Measurements from ENCODE around the gene BABAM2. TPM values are rescaled to one million over a fixed set of nuclear protein-coding genes. Genes with fewer than 3 reads are reported as not detected.

BABAM2 gene
- total RNA-seq, 1 donor from 2014 or later, result 28.5 TPM

DNA sequence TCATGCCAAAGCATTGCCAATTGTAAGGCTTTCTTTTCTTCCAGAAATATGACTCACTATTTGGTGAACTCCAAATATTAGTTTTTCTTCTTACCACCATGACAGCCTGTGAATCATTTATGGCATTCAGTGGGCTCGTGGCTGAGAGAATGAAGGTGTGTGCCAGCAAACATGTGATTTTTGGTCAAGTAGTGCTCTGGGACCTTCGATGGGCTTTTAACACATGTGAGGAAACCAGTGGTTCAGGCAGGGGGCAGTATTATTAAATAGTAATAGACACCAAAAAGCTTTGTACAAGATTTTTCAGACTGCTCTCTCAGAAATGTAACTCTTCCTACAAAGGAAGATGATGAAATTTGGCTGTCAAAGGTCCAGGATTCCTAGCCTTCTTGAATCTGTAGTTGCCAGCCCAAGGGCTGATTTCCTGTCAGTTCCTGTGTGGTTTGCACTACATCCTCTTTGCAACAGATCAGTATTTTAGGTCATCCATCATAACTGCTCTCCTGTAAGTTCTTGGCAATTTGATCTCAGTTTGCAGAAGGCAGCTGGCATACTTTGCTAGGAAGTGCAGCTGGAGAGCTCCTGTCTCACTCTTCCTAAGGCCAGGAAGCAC is 64.3 kb downstream of the BABAM2 start:
- peak; percentile 94 for FAIRE-seq
- H3K4me1 Mint-ChIP-seq (ENCODE audit: low read depth, unreplicated experiment), result peaks cover 55% of the 10 kb centered on the region
- Histone ChIP-seq H4K20me1 (ENCODE audit: insufficient read depth, low read length) (no peaks in the 10 kb centered on the region), H2AFZ (ENCODE audit: low read depth, low read length) (no peak overlapping the region), H3K4me2 (ENCODE audit: low read length) (peak overlapping the region; percentile 61), H3K36me3 (ENCODE audit: insufficient read depth, low read length) (no peaks in the 10 kb centered on the region), H3K27me3 (ENCODE audit: insufficient read depth, low read length) (no peaks in the 10 kb centered on the region), H3K4me1 (ENCODE audit: insufficient read depth, low read length) (peaks cover 36% of the 10 kb centered on the region), H3K9me3 (ENCODE audit: insufficient read depth, low read depth, low read length) (no peaks in the 10 kb centered on the region), H3K27ac (ENCODE audit: low read depth, low read length) (peak overlapping the region; percentile 84), H3K79me2 (ENCODE audit: insufficient read depth, low read length) (peaks cover 6% of the 10 kb centered on the region), H3K4me3 (ENCODE audit: insufficient read depth, low read depth, low read length) (no peak overlapping the region), H3K9ac (ENCODE audit: low read length) (peak overlapping the region; percentile 28)
- no peak overlapping the region for H3K4me3 Mint-ChIP-seq (ENCODE audit: unreplicated experiment)
- DNase-seq (ENCODE audit: low read depth), result peak; percentile 100
- no peaks in the 10 kb centered on the region for H3K27me3 Mint-ChIP-seq (ENCODE audit: low read depth, unreplicated experiment)
- H3K9me3 Mint-ChIP-seq (ENCODE audit: unreplicated experiment), result no peaks in the 10 kb centered on the region
- H3K36me3 Mint-ChIP-seq (ENCODE audit: low read depth, unreplicated experiment), result peaks cover 4% of the 10 kb centered on the region
- TF ChIP-seq EZH2 (IDR thresholded peaks at IDR 0.05; ENCODE audit: insufficient read depth, low read length), result no peak
- TF ChIP-seq, protein P1, sequence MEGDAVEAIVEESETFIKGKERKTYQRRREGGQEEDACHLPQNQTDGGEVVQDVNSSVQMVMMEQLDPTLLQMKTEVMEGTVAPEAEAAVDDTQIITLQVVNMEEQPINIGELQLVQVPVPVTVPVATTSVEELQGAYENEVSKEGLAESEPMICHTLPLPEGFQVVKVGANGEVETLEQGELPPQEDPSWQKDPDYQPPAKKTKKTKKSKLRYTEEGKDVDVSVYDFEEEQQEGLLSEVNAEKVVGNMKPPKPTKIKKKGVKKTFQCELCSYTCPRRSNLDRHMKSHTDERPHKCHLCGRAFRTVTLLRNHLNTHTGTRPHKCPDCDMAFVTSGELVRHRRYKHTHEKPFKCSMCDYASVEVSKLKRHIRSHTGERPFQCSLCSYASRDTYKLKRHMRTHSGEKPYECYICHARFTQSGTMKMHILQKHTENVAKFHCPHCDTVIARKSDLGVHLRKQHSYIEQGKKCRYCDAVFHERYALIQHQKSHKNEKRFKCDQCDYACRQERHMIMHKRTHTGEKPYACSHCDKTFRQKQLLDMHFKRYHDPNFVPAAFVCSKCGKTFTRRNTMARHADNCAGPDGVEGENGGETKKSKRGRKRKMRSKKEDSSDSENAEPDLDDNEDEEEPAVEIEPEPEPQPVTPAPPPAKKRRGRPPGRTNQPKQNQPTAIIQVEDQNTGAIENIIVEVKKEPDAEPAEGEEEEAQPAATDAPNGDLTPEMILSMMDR (IDR thresholded peaks at IDR 0.05; ENCODE audit: insufficient read depth, low read depth, low read length), result peak; percentile 35
- peak overlapping the region; percentile 96 for H3K27ac Mint-ChIP-seq (ENCODE audit: unreplicated experiment)

- FAIRE-seq, result no peak
- peaks cover 6% of the 10 kb centered on the region for H3K79me2 ChIP-seq (ENCODE audit: insufficient read depth, low read length)
- no peaks in the 10 kb centered on the region for H3K9me3 ChIP-seq (ENCODE audit: insufficient read depth, low read depth, low read length)
- TF ChIP-seq, protein P1 (IDR thresholded peaks at IDR 0.05; ENCODE audit: insufficient read depth, low read depth, low read length), result no peak
- no peak for TF ChIP-seq EZH2 (IDR thresholded peaks at IDR 0.05; ENCODE audit: insufficient read depth, low read length)
- H3K27me3 ChIP-seq (ENCODE audit: insufficient read depth, low read length), result no peaks in the 10 kb centered on the region
- no peaks in the 10 kb centered on the region for H4K20me1 ChIP-seq (ENCODE audit: insufficient read depth, low read length)
- Mint-ChIP-seq H3K36me3 (ENCODE audit: low read depth, unreplicated experiment) (peaks cover 4% of the 10 kb centered on the region), H3K4me3 (ENCODE audit: unreplicated experiment) (peak overlapping the region; percentile 22), H3K27me3 (ENCODE audit: low read depth, unreplicated experiment) (no peaks in the 10 kb centered on the region), H3K9me3 (ENCODE audit: unreplicated experiment) (no peaks in the 10 kb centered on the region), H3K4me1 (ENCODE audit: low read depth, unreplicated experiment) (peaks cover 62% of the 10 kb centered on the region), H3K27ac (ENCODE audit: unreplicated experiment) (peak overlapping the region; percentile 96)
- H3K36me3 ChIP-seq (ENCODE audit: insufficient read depth, low read length), result no peaks in the 10 kb centered on the region
- no peak overlapping the region for H3K4me3 ChIP-seq (ENCODE audit: insufficient read depth, low read depth, low read length)
- H3K27ac ChIP-seq (ENCODE audit: low read depth, low read length), result peak overlapping the region; percentile 84
- peak overlapping the region; percentile 61 for H3K4me2 ChIP-seq (ENCODE audit: low read length)
- peak overlapping the region; percentile 28 for H3K9ac ChIP-seq (ENCODE audit: low read length)
- peaks cover 40% of the 10 kb centered on the region for H3K4me1 ChIP-seq (ENCODE audit: insufficient read depth, low read length)
- DNase-seq (ENCODE audit: low read depth), result no peak
- no peak overlapping the region for H2AFZ ChIP-seq (ENCODE audit: low read depth, low read length)
These were observed 65.0 kb downstream of the BABAM2 start for GRCh38 chr2:27955384-27956161.
